ENCODE data around the gene EGFL8.
A peak's percentile ranks its signal among the peaks of the same experiment; 100 is the strongest.
"Not testable (repeated sequence)": the region's sequence is repeated elsewhere in the genome, so short reads cannot be mapped to it uniquely, and the experiment has no call there.

EGFL8 gene

DNA sequence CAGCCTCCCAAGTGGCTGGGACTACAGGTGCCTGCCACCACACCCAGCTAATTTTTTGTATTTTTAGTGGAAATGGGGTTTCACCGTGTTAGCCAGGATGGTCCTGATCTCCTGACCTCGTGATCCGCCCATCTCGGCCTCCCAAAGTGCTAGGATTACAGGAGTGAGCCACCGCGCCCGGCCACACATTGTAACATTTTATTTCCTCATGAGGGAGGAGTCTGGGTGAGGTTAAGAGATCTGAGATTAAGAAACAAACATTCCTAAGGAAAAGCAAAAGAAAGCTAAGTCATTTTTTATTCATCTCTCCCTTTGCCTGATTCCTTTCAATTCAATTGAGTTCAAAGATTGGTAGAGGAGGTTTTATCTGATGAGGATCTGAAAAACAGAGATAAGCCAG, 20.2 kb upstream of the EGFL8 start:
- H3K4me1 ChIP-seq (ENCODE audit: control insufficient read depth in 1 of 2, insufficient read depth in 2 of 2, low read length in 2 of 2): peaks cover 0 to 16% of the 10 kb centered on the region in 2 donors
- H3K27ac ChIP-seq (ENCODE audit: low read depth, low read length); H3K4me3 ChIP-seq (ENCODE audit: low read depth in 1 of 2, low read length in 2 of 2): not testable (repeated sequence)

DNA sequence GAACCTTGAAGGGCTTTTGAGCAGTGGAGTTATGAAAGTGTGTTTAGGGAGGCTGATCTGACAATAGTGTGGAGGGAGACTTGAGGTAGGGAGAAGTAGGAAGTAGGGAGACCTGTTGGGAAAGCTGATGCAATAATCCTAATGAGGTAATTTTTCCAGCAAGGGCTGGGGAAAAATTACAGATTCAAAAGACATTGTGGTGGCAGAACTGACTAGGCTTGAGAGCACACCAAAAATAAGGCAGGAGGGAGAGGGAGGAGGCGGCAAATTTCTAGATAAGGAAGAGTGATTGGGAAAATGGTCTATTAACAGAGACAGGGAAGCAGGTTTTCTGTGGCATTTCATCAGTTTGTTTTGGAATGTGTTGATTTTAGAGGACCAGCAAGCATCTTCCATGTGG, 18.1 kb upstream of the EGFL8 start:
- H3K9me3 ChIP-seq (ENCODE audit: control insufficient read depth in 1 of 2, low read length in 2 of 2): no peaks in the 10 kb centered on the region
- H3K4me1 ChIP-seq (ENCODE audit: control insufficient read depth in 1 of 2, insufficient read depth in 2 of 2, low read length in 2 of 2): peaks cover 0 to 15% of the 10 kb centered on the region in 2 donors
- H3K36me3 ChIP-seq (ENCODE audit: control insufficient read depth in 1 of 2, insufficient read depth in 2 of 2, low read length in 2 of 2): no peaks in the 10 kb centered on the region
- H3K4me3 ChIP-seq (ENCODE audit: low read depth in 1 of 2, low read length in 2 of 2): no peak overlapping the region
- H3K9ac ChIP-seq (ENCODE audit: low read depth in 1 of 2, low read length in 2 of 2): no peak overlapping the region
- no peak overlapping the region for H3K27ac ChIP-seq (ENCODE audit: low read depth, low read length)
- no peaks in the 10 kb centered on the region for H3K27me3 ChIP-seq (ENCODE audit: control insufficient read depth in 1 of 2, insufficient read depth in 2 of 2, low read length in 2 of 2)

More for the DNA sequence above, 20.2 kb upstream of the EGFL8 start:
- H3K9ac ChIP-seq (ENCODE audit: low read depth in 1 of 2, low read length in 2 of 2); H3K36me3 ChIP-seq (ENCODE audit: control insufficient read depth in 1 of 2, insufficient read depth in 2 of 2, low read length in 2 of 2); H3K9me3 ChIP-seq (ENCODE audit: control insufficient read depth in 1 of 2, low read length in 2 of 2); H3K27me3 ChIP-seq (ENCODE audit: control insufficient read depth in 1 of 2, insufficient read depth in 2 of 2, low read length in 2 of 2): not testable (repeated sequence)

GRCh38 chr6:32146687-32147086, 17.7 kb upstream of the EGFL8 start:
- Histone ChIP-seq H3K27me3 (ENCODE audit: control insufficient read depth in 1 of 2, insufficient read depth in 2 of 2, low read length in 2 of 2) (no peaks in the 10 kb centered on the region), H3K9me3 (ENCODE audit: control insufficient read depth in 1 of 2, low read length in 2 of 2) (no peaks in the 10 kb centered on the region), H3K4me3 (ENCODE audit: low read depth in 1 of 2, low read length in 2 of 2) (no peak overlapping the region), H3K27ac (ENCODE audit: low read depth, low read length) (no peak overlapping the region), H3K4me1 (ENCODE audit: control insufficient read depth in 1 of 2, insufficient read depth in 2 of 2, low read length in 2 of 2) (peaks cover 0 to 11% of the 10 kb centered on the region in 2 donors), H3K9ac (ENCODE audit: low read depth in 1 of 2, low read length in 2 of 2) (no peak overlapping the region), H3K36me3 (ENCODE audit: control insufficient read depth in 1 of 2, insufficient read depth in 2 of 2, low read length in 2 of 2) (no peaks in the 10 kb centered on the region)

DNA sequence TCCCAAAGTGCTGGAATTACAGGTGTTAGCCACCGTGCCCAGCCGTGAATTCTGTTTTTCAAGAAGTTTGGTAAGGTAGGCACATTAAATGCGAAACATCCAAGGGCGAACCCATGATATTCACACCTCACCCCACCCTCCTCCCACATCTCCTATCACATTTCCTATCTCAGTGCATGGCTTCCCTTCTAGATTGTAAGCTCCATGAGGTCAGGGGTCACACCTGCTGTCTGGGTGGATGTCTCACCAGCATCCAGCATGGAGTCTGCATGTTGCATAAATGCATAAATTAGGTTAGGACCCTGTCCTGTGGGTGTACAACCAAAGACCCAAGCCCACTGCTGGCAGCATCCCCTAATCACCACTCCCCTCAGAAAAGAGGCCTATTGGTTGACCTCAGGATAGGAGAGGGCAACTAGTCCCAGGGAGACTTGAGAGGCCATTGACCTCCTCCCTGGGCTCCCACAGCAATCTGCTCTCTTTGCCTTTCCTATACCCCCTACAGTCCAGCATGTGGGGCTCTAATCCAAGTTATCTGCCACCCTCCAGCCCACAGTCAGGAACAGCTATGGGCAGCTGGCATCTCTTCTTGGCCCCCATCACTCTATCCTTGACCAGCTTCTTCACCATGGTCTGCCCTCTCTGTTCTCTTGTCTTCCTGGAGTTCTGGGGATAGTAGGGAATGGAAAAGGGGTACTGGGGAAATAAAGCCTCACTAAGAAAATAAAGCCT, 16.8 kb upstream of the EGFL8 start:
- no peaks in the 10 kb centered on the region for H3K27me3 ChIP-seq (ENCODE audit: control insufficient read depth in 1 of 2, insufficient read depth in 2 of 2, low read length in 2 of 2)
- H3K4me1 ChIP-seq (ENCODE audit: control insufficient read depth in 1 of 2, insufficient read depth in 2 of 2, low read length in 2 of 2): peaks cover 6 to 10% of the 10 kb centered on the region in 2 donors
- H3K4me3 ChIP-seq (ENCODE audit: low read depth in 1 of 2, low read length in 2 of 2): no peak overlapping the region

DNA sequence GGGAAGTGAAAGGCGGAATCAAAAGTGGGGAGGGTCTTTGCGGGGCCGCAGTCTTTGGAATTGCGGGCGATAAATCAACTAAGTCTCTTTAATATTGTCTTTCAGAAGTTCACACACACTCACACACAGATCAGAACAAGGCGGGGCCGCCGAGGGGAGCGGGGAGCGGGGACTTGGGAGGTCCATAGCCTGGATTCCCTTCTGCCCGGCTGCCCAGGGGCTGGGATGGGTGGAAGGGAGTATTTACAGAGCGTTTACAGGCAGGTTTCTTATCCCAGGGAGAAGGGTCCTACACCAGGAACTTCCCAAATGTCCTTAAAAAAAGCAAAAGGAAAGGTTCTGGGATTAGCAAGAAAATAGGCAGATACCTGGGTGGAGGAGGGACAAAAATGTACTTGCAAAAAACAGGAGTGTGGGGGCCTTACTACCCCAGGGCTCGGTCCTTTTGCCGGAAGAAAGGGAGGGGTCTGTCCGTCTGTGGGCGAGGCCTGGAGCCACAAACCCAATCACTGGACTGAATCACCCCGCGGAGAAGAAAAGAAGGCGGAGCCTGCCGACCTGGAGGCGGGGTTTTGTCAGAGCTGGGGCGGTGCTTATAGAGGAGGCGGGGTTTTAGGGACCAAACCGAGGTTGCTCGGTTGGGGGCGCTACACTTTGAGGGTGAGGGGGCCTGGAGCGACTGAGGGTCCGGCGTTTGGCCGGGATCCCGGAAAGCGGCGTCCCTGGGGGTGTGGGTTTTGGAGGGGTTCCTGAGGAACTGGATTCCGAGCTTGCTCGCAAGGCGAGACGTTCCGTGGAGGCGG, 15.9 kb upstream of the EGFL8 start:
- H3K36me3 ChIP-seq (ENCODE audit: control insufficient read depth in 1 of 2, insufficient read depth in 2 of 2, low read length in 2 of 2): no peaks in the 10 kb centered on the region
- peak overlapping the region; percentile 66 to 67 for H3K4me3 ChIP-seq (ENCODE audit: low read depth in 1 of 2, low read length in 2 of 2)
- no peaks in the 10 kb centered on the region for H3K27me3 ChIP-seq (ENCODE audit: control insufficient read depth in 1 of 2, insufficient read depth in 2 of 2, low read length in 2 of 2)
- H3K9me3 ChIP-seq (ENCODE audit: control insufficient read depth in 1 of 2, low read length in 2 of 2): no peaks in the 10 kb centered on the region
- H3K27ac ChIP-seq (ENCODE audit: low read depth, low read length): no peak overlapping the region
- peaks cover 12 to 19% of the 10 kb centered on the region in 2 donors for H3K4me1 ChIP-seq (ENCODE audit: control insufficient read depth in 1 of 2, insufficient read depth in 2 of 2, low read length in 2 of 2)
- peak overlapping the region; percentile 54 to 60 for H3K9ac ChIP-seq (ENCODE audit: low read depth in 1 of 2, low read length in 2 of 2)

More for the DNA sequence above, 16.8 kb upstream of the EGFL8 start:
- H3K9ac ChIP-seq (ENCODE audit: low read depth in 1 of 2, low read length in 2 of 2): no peak overlapping the region
- H3K27ac ChIP-seq (ENCODE audit: low read depth, low read length): no peak overlapping the region
- H3K9me3 ChIP-seq (ENCODE audit: control insufficient read depth in 1 of 2, low read length in 2 of 2): no peaks in the 10 kb centered on the region
- H3K36me3 ChIP-seq (ENCODE audit: control insufficient read depth in 1 of 2, insufficient read depth in 2 of 2, low read length in 2 of 2): no peaks in the 10 kb centered on the region

- no peaks in the 10 kb centered on the region for H3K9me3 ChIP-seq (ENCODE audit: control insufficient read depth in 1 of 2, low read length in 2 of 2)
- H3K27ac ChIP-seq (ENCODE audit: low read depth, low read length): no peak overlapping the region
- no peaks in the 10 kb centered on the region for H3K36me3 ChIP-seq (ENCODE audit: control insufficient read depth in 1 of 2, insufficient read depth in 2 of 2, low read length in 2 of 2)
- H3K9ac ChIP-seq (ENCODE audit: low read depth in 1 of 2, low read length in 2 of 2): no peak overlapping the region
- peaks cover 12 to 16% of the 10 kb centered on the region in 2 donors for H3K4me1 ChIP-seq (ENCODE audit: control insufficient read depth in 1 of 2, insufficient read depth in 2 of 2, low read length in 2 of 2)
- no peaks in the 10 kb centered on the region for H3K27me3 ChIP-seq (ENCODE audit: control insufficient read depth in 1 of 2, insufficient read depth in 2 of 2, low read length in 2 of 2)
- peak overlapping the region; percentile 66 to 67 for H3K4me3 ChIP-seq (ENCODE audit: low read depth in 1 of 2, low read length in 2 of 2)
These were observed 15.2 kb upstream of the EGFL8 start for GRCh38 chr6:32149092-32149755.

DNA sequence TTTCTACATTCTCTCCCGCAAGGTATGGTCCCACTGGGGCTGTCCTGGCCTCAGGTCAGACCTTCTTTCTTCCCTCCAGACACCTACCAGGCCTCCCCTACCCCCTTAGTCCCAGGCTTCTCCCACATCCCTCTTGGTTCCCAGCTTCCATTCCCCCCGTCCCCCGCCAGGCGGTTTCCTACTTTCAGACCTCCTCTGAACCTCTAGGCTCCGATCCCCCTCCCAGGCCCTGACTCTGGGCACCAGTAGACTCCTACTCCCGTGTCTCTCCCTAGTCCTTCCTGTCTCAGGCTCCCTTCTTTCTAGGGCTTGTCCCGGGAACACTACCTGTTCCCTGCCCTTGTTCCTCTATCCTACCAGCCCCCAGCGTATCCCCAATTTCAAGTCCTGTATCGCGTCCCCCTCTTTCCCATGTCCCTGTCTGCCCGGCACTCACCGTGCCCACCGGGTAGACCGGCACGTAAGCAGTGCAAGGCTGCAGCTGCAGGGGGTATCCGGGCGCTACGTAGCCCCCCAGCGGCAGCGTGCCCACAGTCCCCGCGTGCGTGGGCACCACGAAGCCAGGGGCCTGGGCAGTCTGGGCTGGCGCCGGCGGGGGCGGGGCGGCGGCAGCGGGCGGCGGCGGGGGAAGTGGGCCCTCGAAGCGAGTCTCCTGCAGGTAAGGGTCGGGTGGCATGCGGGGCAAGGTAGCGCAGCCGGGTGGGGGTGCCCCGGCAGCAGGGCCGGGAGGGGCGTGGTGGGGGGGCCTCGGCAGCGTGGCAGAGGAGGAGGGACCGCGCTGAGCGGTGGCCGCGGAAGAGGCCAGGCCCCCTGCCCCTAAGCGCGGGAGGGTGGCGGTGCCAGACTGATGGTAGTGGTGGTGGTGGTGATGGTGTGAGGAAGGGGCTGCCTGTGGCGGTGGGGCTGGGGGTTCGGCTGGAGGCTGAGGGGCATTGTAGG, 14.2 kb upstream of the EGFL8 start:
- Histone ChIP-seq H3K36me3 (ENCODE audit: control insufficient read depth in 1 of 2, insufficient read depth in 2 of 2, low read length in 2 of 2) (no peaks in the 10 kb centered on the region), H3K27ac (ENCODE audit: low read depth, low read length) (no peak overlapping the region), H3K27me3 (ENCODE audit: control insufficient read depth in 1 of 2, insufficient read depth in 2 of 2, low read length in 2 of 2) (no peaks in the 10 kb centered on the region), H3K4me3 (ENCODE audit: low read depth in 1 of 2, low read length in 2 of 2) (no peak overlapping the region), H3K9me3 (ENCODE audit: control insufficient read depth in 1 of 2, low read length in 2 of 2) (no peaks in the 10 kb centered on the region), H3K4me1 (ENCODE audit: control insufficient read depth in 1 of 2, insufficient read depth in 2 of 2, low read length in 2 of 2) (peaks cover 16 to 25% of the 10 kb centered on the region in 2 donors), H3K9ac (ENCODE audit: low read depth in 1 of 2, low read length in 2 of 2) (no peak overlapping the region)

GRCh38 chr6:32151181-32151862, 13.1 kb upstream of the EGFL8 start:
- no peaks in the 10 kb centered on the region for H3K27me3 ChIP-seq (ENCODE audit: control insufficient read depth in 1 of 2, insufficient read depth in 2 of 2, low read length in 2 of 2)
- H3K9me3 ChIP-seq (ENCODE audit: control insufficient read depth in 1 of 2, low read length in 2 of 2): no peaks in the 10 kb centered on the region
- no peak overlapping the region for H3K27ac ChIP-seq (ENCODE audit: low read depth, low read length)
- peaks cover 0 to 3% of the 10 kb centered on the region in 2 donors for H3K36me3 ChIP-seq (ENCODE audit: control insufficient read depth in 1 of 2, insufficient read depth in 2 of 2, low read length in 2 of 2)
- H3K9ac ChIP-seq (ENCODE audit: low read depth in 1 of 2, low read length in 2 of 2): no peak overlapping the region
- H3K4me1 ChIP-seq (ENCODE audit: control insufficient read depth in 1 of 2, insufficient read depth in 2 of 2, low read length in 2 of 2): peaks cover 20 to 32% of the 10 kb centered on the region in 2 donors
- H3K4me3 ChIP-seq (ENCODE audit: low read depth in 1 of 2, low read length in 2 of 2): peak overlapping the region; percentile 34 to 45

Measured in duodenal mucosa (tissue), 2 donors.